ENCODE measurements around the gene LRRIQ4.

The LRRIQ4 gene

DNA sequence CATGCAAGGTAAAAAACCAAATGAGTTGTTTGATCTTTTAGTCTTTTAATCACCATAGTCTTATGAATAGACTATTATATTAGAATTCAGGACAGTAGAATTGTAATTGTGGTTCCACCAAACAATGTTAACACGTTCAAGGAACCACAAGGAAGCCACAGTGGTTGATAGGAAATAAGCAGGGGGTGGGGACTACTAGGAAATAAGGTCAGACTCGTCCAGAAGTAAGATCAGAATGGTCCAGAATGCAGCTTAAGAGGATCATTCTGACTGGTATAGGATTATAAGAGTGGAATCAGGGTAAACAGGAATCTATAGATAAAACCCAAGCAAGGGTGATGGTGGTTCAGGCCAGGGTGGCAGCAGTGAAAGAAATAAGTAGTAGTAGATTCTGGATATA lies 31.9 kb upstream of the LRRIQ4 start:
- no peaks in the 10 kb centered on the region for H3K27me3 ChIP-seq (ENCODE audit: insufficient read depth, low read length)
- H3K36me3 ChIP-seq (ENCODE audit: insufficient read depth, low read depth, low read length): peaks cover 96% of the 10 kb centered on the region
- H3K27ac ChIP-seq (ENCODE audit: low read length): no peak overlapping the region
- H3K9me3 ChIP-seq (ENCODE audit: insufficient read depth, low read depth, low read length): no peaks in the 10 kb centered on the region
- H3K9ac ChIP-seq (ENCODE audit: low read depth, low read length): no peak overlapping the region
- peaks cover 5% of the 10 kb centered on the region; the same call in 1 of the 2 replicates for H3K4me1 ChIP-seq (ENCODE audit: insufficient read depth, low read length)
- no peak overlapping the region for H3K4me3 ChIP-seq (ENCODE audit: low read length)

DNA sequence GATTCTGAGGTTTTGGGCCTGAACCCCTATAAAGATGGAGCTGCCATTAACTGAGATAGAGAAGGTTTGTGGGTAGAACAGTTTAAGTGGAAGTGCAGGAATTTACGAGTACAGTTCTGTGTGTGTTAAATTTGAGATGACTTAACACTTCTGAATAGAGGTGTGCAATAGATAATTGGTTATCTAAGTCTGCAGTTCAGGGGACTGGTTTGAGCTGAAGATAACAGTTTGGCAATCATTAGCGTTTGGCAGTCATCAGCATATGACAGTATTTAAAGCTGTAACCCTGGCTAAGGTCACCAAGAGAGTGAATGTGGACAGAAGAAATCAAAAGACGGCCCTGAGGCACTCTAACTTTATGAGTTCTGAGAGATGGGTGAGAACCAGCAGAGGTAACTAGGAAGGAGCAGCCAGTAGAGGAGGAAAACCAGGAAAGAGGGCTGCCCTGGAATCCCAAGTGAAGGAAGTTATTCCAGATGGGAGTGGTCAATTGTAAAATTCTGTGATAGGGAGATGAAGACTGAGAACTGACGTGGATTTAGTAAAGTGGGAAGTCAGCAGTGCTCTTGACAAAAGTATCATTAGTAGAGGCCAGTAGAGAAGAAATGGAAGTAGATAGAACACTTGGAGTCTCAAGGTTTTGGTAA lies 31.3 kb upstream of the LRRIQ4 start:
- no peak overlapping the region for H3K27ac ChIP-seq (ENCODE audit: low read length)
- H3K4me1 ChIP-seq (ENCODE audit: insufficient read depth, low read length): no peaks in the 10 kb centered on the region; the same call in 1 of the 2 replicates
- H3K36me3 ChIP-seq (ENCODE audit: insufficient read depth, low read depth, low read length): peaks cover 96% of the 10 kb centered on the region
- no peak overlapping the region for H3K4me3 ChIP-seq (ENCODE audit: low read length)
- no peaks in the 10 kb centered on the region for H3K27me3 ChIP-seq (ENCODE audit: insufficient read depth, low read length)
- no peaks in the 10 kb centered on the region for H3K9me3 ChIP-seq (ENCODE audit: insufficient read depth, low read depth, low read length)
- H3K9ac ChIP-seq (ENCODE audit: low read depth, low read length): no peak overlapping the region

GRCh38 chr3:169787120-169787519 lies 25.6 kb upstream of the LRRIQ4 start:
- no peak overlapping the region for H3K4me3 ChIP-seq (ENCODE audit: low read length)
- H3K9me3 ChIP-seq (ENCODE audit: insufficient read depth, low read depth, low read length): no peaks in the 10 kb centered on the region
- H3K4me1 ChIP-seq (ENCODE audit: insufficient read depth, low read length): no peaks in the 10 kb centered on the region
- H3K27me3 ChIP-seq (ENCODE audit: insufficient read depth, low read length): no peaks in the 10 kb centered on the region
- no peak overlapping the region for H3K9ac ChIP-seq (ENCODE audit: low read depth, low read length)
- no peak overlapping the region for H3K27ac ChIP-seq (ENCODE audit: low read length)
- peaks cover 72% of the 10 kb centered on the region for H3K36me3 ChIP-seq (ENCODE audit: insufficient read depth, low read depth, low read length)

DNA sequence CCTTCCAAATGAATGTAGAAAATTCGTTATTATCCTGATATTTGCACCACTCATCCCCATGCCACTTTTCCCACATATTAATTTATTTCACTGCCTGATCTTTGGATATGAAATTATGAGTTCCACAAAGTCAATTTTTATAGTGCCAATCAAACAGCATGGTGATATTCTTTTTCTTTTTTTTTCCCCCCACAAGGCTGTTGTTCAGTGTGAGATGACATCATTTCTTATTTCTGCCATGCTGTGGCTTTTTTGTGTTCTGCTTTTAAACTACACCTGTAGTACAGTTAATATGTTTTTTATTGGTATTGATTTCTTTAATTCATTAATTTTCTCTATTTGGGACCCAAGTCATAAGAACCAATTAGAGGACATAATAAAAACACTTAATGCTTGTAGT lies 24.9 kb upstream of the LRRIQ4 start:
- no peak overlapping the region for H3K9ac ChIP-seq (ENCODE audit: low read depth, low read length)
- no peaks in the 10 kb centered on the region for H3K9me3 ChIP-seq (ENCODE audit: insufficient read depth, low read depth, low read length)
- H3K4me3 ChIP-seq (ENCODE audit: low read length): no peak overlapping the region
- no peaks in the 10 kb centered on the region for H3K27me3 ChIP-seq (ENCODE audit: insufficient read depth, low read length)
- peaks cover 69% of the 10 kb centered on the region for H3K36me3 ChIP-seq (ENCODE audit: insufficient read depth, low read depth, low read length)
- no peaks in the 10 kb centered on the region for H3K4me1 ChIP-seq (ENCODE audit: insufficient read depth, low read length)
- H3K27ac ChIP-seq (ENCODE audit: low read length): no peak overlapping the region

- Histone ChIP-seq H3K9ac (ENCODE audit: low read depth, low read length) (no peak overlapping the region), H3K27me3 (ENCODE audit: insufficient read depth, low read length) (no peaks in the 10 kb centered on the region), H3K27ac (ENCODE audit: low read length) (no peak overlapping the region), H3K9me3 (ENCODE audit: insufficient read depth, low read depth, low read length) (no peaks in the 10 kb centered on the region), H3K4me3 (ENCODE audit: low read length) (no peak overlapping the region), H3K36me3 (ENCODE audit: insufficient read depth, low read depth, low read length) (peaks cover 47% of the 10 kb centered on the region), H3K4me1 (ENCODE audit: insufficient read depth, low read length) (no peaks in the 10 kb centered on the region)
These were observed 22.5 kb upstream of the LRRIQ4 start for GRCh38 chr3:169790219-169790618.

DNA sequence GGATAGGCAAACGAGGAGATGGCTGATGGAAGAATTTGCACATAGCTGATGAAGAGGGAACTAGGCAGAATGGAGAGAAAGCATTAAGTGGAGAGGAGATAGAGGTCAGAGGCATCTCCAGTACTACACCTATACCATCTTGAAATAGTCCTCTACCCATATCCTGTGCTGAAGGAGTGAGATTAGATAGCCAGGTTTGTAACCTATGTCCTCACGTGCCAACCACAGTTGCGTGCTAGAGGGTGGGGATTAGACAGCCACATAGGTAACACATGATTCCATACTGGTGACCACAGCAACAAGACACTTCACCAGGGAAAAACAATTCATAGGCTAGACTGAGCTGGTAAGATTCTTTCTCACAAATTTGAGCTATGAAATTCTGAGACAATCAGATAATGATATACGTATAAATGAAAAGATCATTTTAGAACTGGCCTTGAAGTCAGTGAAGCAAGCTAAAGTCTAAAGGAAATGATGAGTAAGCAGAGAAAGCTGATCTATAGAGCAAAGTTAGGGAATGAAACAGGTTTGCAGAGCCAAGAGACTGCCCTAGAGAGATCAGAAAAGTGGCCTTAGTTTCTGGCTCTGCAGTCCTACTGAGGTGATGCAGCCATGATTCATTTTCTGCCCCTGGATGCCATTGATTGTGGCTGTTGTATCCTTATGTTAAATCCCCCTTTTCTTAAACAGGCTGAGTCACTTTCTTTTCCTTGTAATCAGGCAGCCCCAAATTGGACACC lies 21.8 kb upstream of the LRRIQ4 start:
- Histone ChIP-seq H3K36me3 (ENCODE audit: insufficient read depth, low read depth, low read length) (peaks cover 41% of the 10 kb centered on the region), H3K4me3 (ENCODE audit: low read length) (no peak overlapping the region), H3K9ac (ENCODE audit: low read depth, low read length) (no peak overlapping the region), H3K27me3 (ENCODE audit: insufficient read depth, low read length) (no peaks in the 10 kb centered on the region), H3K9me3 (ENCODE audit: insufficient read depth, low read depth, low read length) (no peaks in the 10 kb centered on the region), H3K27ac (ENCODE audit: low read length) (no peak overlapping the region), H3K4me1 (ENCODE audit: insufficient read depth, low read length) (no peaks in the 10 kb centered on the region)

GRCh38 chr3:169792359-169792758 lies 20.3 kb upstream of the LRRIQ4 start:
- H3K27ac ChIP-seq (ENCODE audit: low read length): no peak overlapping the region
- no peaks in the 10 kb centered on the region for H3K27me3 ChIP-seq (ENCODE audit: insufficient read depth, low read length)
- H3K36me3 ChIP-seq (ENCODE audit: insufficient read depth, low read depth, low read length): peaks cover 26% of the 10 kb centered on the region
- no peak overlapping the region for H3K4me3 ChIP-seq (ENCODE audit: low read length)
- H3K9ac ChIP-seq (ENCODE audit: low read depth, low read length): no peak overlapping the region
- H3K9me3 ChIP-seq (ENCODE audit: insufficient read depth, low read depth, low read length): no peaks in the 10 kb centered on the region
- H3K4me1 ChIP-seq (ENCODE audit: insufficient read depth, low read length): no peaks in the 10 kb centered on the region

GRCh38 chr3:169804681-169805080 lies 8.0 kb upstream of the LRRIQ4 start:
- no peak overlapping the region for H3K9ac ChIP-seq (ENCODE audit: low read depth, low read length)
- H3K9me3 ChIP-seq (ENCODE audit: insufficient read depth, low read depth, low read length): no peaks in the 10 kb centered on the region
- no peak overlapping the region for H3K4me3 ChIP-seq (ENCODE audit: low read length)
- no peaks in the 10 kb centered on the region for H3K27me3 ChIP-seq (ENCODE audit: insufficient read depth, low read length)
- peaks cover 7% of the 10 kb centered on the region for H3K36me3 ChIP-seq (ENCODE audit: insufficient read depth, low read depth, low read length)
- H3K27ac ChIP-seq (ENCODE audit: low read length): no peak overlapping the region
- no peaks in the 10 kb centered on the region for H3K4me1 ChIP-seq (ENCODE audit: insufficient read depth, low read length)

- peaks cover 10% of the 10 kb centered on the region; the same call in 1 of the 2 replicates for H3K4me1 ChIP-seq (ENCODE audit: insufficient read depth, low read length)
- H3K9ac ChIP-seq (ENCODE audit: low read depth, low read length): no peak overlapping the region
- H3K9me3 ChIP-seq (ENCODE audit: insufficient read depth, low read depth, low read length): no peaks in the 10 kb centered on the region
- H3K27me3 ChIP-seq (ENCODE audit: insufficient read depth, low read length): peaks cover 32% of the 10 kb centered on the region
- H3K27ac ChIP-seq (ENCODE audit: low read length): no peak overlapping the region
- no peak overlapping the region for H3K4me3 ChIP-seq (ENCODE audit: low read length)
- H3K36me3 ChIP-seq (ENCODE audit: insufficient read depth, low read depth, low read length): no peaks in the 10 kb centered on the region
These were observed 3.4 kb upstream of the LRRIQ4 start for GRCh38 chr3:169809230-169809795.

GRCh38 chr3:169811631-169812331 lies 889 bp upstream of the LRRIQ4 start:
- Histone ChIP-seq H3K9ac (ENCODE audit: low read depth, low read length) (peak overlapping the region; percentile 71; the same call in 1 of the 2 replicates), H3K27ac (ENCODE audit: low read length) (no peak overlapping the region), H3K27me3 (ENCODE audit: insufficient read depth, low read length) (peaks cover 38% of the 10 kb centered on the region), H3K9me3 (ENCODE audit: insufficient read depth, low read depth, low read length) (peaks cover 5% of the 10 kb centered on the region; the same call in 1 of the 2 replicates), H3K4me1 (ENCODE audit: insufficient read depth, low read length) (peaks cover 10% of the 10 kb centered on the region; the same call in 1 of the 2 replicates), H3K4me3 (ENCODE audit: low read length) (peak overlapping the region; percentile 88), H3K36me3 (ENCODE audit: insufficient read depth, low read depth, low read length) (no peaks in the 10 kb centered on the region)

- no peaks in the 10 kb centered on the region for H3K36me3 ChIP-seq (ENCODE audit: insufficient read depth, low read depth, low read length)
- peak overlapping the region; percentile 88 for H3K4me3 ChIP-seq (ENCODE audit: low read length)
- H3K27me3 ChIP-seq (ENCODE audit: insufficient read depth, low read length): peaks cover 38% of the 10 kb centered on the region
- H3K27ac ChIP-seq (ENCODE audit: low read length): no peak overlapping the region
- H3K9me3 ChIP-seq (ENCODE audit: insufficient read depth, low read depth, low read length): peaks cover 5% of the 10 kb centered on the region; the same call in 1 of the 2 replicates
- H3K4me1 ChIP-seq (ENCODE audit: insufficient read depth, low read length): peaks cover 10% of the 10 kb centered on the region; the same call in 1 of the 2 replicates
- peak overlapping the region; percentile 71; the same call in 1 of the 2 replicates for H3K9ac ChIP-seq (ENCODE audit: low read depth, low read length)
These were observed 608 bp downstream of the LRRIQ4 start for GRCh38 chr3:169813278-169813677.
